ENCODE data around the gene CTNND1.

The CTNND1 gene

DNA sequence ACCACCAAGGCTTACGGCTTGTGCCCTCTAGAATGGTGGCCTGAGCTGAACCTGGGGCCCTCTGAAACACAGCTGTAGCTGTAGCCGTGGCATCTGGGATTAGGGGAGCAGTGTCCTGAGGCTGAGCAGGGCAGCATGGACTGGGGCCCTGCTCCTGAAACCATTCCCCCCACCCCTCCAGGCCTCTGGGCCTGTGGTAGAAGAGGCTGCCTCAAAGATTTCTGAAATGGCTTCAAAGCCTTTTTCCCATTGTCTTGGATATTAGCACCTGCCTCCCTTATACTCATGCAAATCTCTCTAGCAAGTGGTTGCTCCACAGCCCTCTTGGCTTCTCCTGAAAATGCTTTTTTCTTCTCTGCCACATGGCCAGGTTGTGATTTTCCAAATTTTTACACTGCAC lies 106.9 kb downstream of the CTNND1 start:
- TF ChIP-seq EZH2phosphoT487 (conservative IDR thresholded peaks at IDR 0.05; ENCODE audit: low read length), result no peak
- TF ChIP-seq, protein P1, sequence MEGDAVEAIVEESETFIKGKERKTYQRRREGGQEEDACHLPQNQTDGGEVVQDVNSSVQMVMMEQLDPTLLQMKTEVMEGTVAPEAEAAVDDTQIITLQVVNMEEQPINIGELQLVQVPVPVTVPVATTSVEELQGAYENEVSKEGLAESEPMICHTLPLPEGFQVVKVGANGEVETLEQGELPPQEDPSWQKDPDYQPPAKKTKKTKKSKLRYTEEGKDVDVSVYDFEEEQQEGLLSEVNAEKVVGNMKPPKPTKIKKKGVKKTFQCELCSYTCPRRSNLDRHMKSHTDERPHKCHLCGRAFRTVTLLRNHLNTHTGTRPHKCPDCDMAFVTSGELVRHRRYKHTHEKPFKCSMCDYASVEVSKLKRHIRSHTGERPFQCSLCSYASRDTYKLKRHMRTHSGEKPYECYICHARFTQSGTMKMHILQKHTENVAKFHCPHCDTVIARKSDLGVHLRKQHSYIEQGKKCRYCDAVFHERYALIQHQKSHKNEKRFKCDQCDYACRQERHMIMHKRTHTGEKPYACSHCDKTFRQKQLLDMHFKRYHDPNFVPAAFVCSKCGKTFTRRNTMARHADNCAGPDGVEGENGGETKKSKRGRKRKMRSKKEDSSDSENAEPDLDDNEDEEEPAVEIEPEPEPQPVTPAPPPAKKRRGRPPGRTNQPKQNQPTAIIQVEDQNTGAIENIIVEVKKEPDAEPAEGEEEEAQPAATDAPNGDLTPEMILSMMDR (IDR thresholded peaks at IDR 0.05; ENCODE audit: insufficient read depth, low read length, poor library complexity, severe bottlenecking), result no peak
- Histone ChIP-seq H3K4me2 (ENCODE audit: low read depth, low read length, poor library complexity, severe bottlenecking) (no peak overlapping the region), H3K9ac (ENCODE audit: low read length) (no peak overlapping the region)

More for the DNA sequence above, 106.9 kb downstream of the CTNND1 start:
- H3K27me3 ChIP-seq (ENCODE audit: low read length), result no peaks in the 10 kb centered on the region
- no peaks in the 10 kb centered on the region for H4K20me1 ChIP-seq (ENCODE audit: low read depth, low read length)
- no peaks in the 10 kb centered on the region for H3K79me2 ChIP-seq (ENCODE audit: insufficient read depth, low read length)
- H3K9me2 ChIP-seq (replicated peaks; ENCODE audit: insufficient read depth, low read length), result no peaks in the 10 kb centered on the region
- H3K27ac ChIP-seq (ENCODE audit: low read depth, low read length), result no peak overlapping the region
- H3K4me3 ChIP-seq (ENCODE audit: insufficient read depth, low read length, poor library complexity, severe bottlenecking), result no peak overlapping the region
- no peaks in the 10 kb centered on the region for H3F3A ChIP-seq (ENCODE audit: insufficient read depth)
- no peaks in the 10 kb centered on the region for H3K36me3 ChIP-seq (ENCODE audit: low read length)
- H2AFZ ChIP-seq (ENCODE audit: low read depth, low read length, severe bottlenecking), result no peak overlapping the region
- H3K9me3 ChIP-seq (ENCODE audit: insufficient read depth, low read length), result no peaks in the 10 kb centered on the region

Measured in SU-DHL-6 (cell line).